ENCODE results near the gene SLC8A3.

The SLC8A3 gene

GRCh38 chr14:70052990-70053389, 135.8 kb downstream of the SLC8A3 start:
- no peak overlapping the region for H3K4me3 ChIP-seq (replicated peaks; ENCODE audit: insufficient read depth, low read length)
- DNase-seq (ENCODE audit: low read depth in 1 of 2, low spot score in 1 of 2), result no peak
- no peaks in the 10 kb centered on the region for H3K27me3 ChIP-seq (ENCODE audit: insufficient read depth, poor library complexity, severe bottlenecking)
- peak; percentile 95 for TF ChIP-seq REST (IDR thresholded peaks at IDR 0.05; ENCODE audit: insufficient replicate concordance, low read depth)
- TF ChIP-seq POLR2AphosphoS5 (IDR thresholded peaks at IDR 0.05; ENCODE audit: low read depth), result no peak
- no peak for TF ChIP-seq CTCF (IDR thresholded peaks at IDR 0.05; ENCODE audit: insufficient read depth, low read length)
- no peak for TF ChIP-seq SPI1 (IDR thresholded peaks at IDR 0.05; ENCODE audit: borderline replicate concordance, low read depth)
- no peak for TF ChIP-seq GABPA (IDR thresholded peaks at IDR 0.05; ENCODE audit: low read depth)
- H3K27ac ChIP-seq (replicated peaks), result no peak overlapping the region

- H3K27me3 ChIP-seq (ENCODE audit: insufficient read depth, poor library complexity, severe bottlenecking), result no peaks in the 10 kb centered on the region
- no peak overlapping the region for H3K27ac ChIP-seq (replicated peaks)
- DNase-seq (ENCODE audit: low read depth in 1 of 2, low spot score in 1 of 2), result no peak
- TF ChIP-seq CTCF (IDR thresholded peaks at IDR 0.05; ENCODE audit: insufficient read depth, low read length) (no peak), POLR2AphosphoS5 (IDR thresholded peaks at IDR 0.05; ENCODE audit: low read depth) (no peak), SPI1 (IDR thresholded peaks at IDR 0.05; ENCODE audit: borderline replicate concordance, low read depth) (no peak), GABPA (IDR thresholded peaks at IDR 0.05; ENCODE audit: low read depth) (no peak), REST (IDR thresholded peaks at IDR 0.05; ENCODE audit: insufficient replicate concordance, low read depth) (no peak)
- H3K4me3 ChIP-seq (replicated peaks; ENCODE audit: insufficient read depth, low read length), result no peak overlapping the region
Observed at GRCh38 chr14:70050136-70050535, 138.6 kb downstream of the SLC8A3 start.

- Histone ChIP-seq H3K27ac (replicated peaks) (no peak overlapping the region), H3K27me3 (ENCODE audit: insufficient read depth, poor library complexity, severe bottlenecking) (no peaks in the 10 kb centered on the region), H3K4me3 (replicated peaks; ENCODE audit: insufficient read depth, low read length) (no peak overlapping the region)
- TF ChIP-seq CTCF (IDR thresholded peaks at IDR 0.05; ENCODE audit: insufficient read depth, low read length), result no peak
- TF ChIP-seq SPI1 (IDR thresholded peaks at IDR 0.05; ENCODE audit: borderline replicate concordance, low read depth), result no peak
- no peak for TF ChIP-seq REST (IDR thresholded peaks at IDR 0.05; ENCODE audit: insufficient replicate concordance, low read depth)
- TF ChIP-seq POLR2AphosphoS5 (IDR thresholded peaks at IDR 0.05; ENCODE audit: low read depth), result no peak
- TF ChIP-seq GABPA (IDR thresholded peaks at IDR 0.05; ENCODE audit: low read depth), result no peak
- DNase-seq (ENCODE audit: low read depth in 1 of 2, low spot score in 1 of 2), result no peak
Observed at GRCh38 chr14:70049605-70050004, 139.1 kb downstream of the SLC8A3 start.

Measured in HL-60 (cell line).